ENCODE results near the gene OLFML3. TPM values are rescaled to one million over a fixed set of nuclear protein-coding genes. Genes with fewer than 3 reads are reported as not detected.

The OLFML3 gene
- total and polyA plus RNA-seq, 2 of the 13 experiments (the other 11 are each of a cell fraction or from before 2014, with no cell fraction given) = 2.0 to 5.1 TPM

GRCh38 chr1:113981962-113982931, 3.0 kb downstream of the OLFML3 start (continued):
- TF ChIP-seq ARID5B (CRISPR knock-in tag; IDR thresholded peaks at IDR 0.05) (peak; percentile 74), BHLHE40 (IDR thresholded peaks at IDR 0.05; ENCODE audit: low read length) (no peak), ZNF230 (CRISPR knock-in tag; IDR thresholded peaks at IDR 0.05) (no peak), ZFYVE20 (CRISPR knock-in tag; IDR thresholded peaks at IDR 0.05; ENCODE audit: borderline replicate concordance, low read depth) (no peak), ZNF629 (CRISPR knock-in tag; conservative IDR thresholded peaks at IDR 0.05) (no peak), DZIP1 (CRISPR knock-in tag; IDR thresholded peaks at IDR 0.05) (no peak), ZIK1 (CRISPR knock-in tag; IDR thresholded peaks at IDR 0.05; ENCODE audit: borderline replicate concordance, low read depth) (no peak), DPF2 (CRISPR knock-in tag; IDR thresholded peaks at IDR 0.05; ENCODE audit: borderline replicate concordance, low read depth) (peak; percentile 57; the same call in 1 of the 2 replicates), ZNF451 (CRISPR knock-in tag; IDR thresholded peaks at IDR 0.05) (no peak), ZNF343 (CRISPR knock-in tag; IDR thresholded peaks at IDR 0.05) (no peak), NR1H2 (CRISPR knock-in tag; IDR thresholded peaks at IDR 0.05; ENCODE audit: borderline replicate concordance, low read depth) (no peak), KDM5A (IDR thresholded peaks at IDR 0.05; ENCODE audit: borderline replicate concordance, low read length) (no peak), FUBP1 (CRISPR knock-in tag; IDR thresholded peaks at IDR 0.05; ENCODE audit: borderline replicate concordance) (no peak), ZNF562 (CRISPR knock-in tag; IDR thresholded peaks at IDR 0.05; ENCODE audit: borderline replicate concordance) (no peak)
- TF ChIP-seq, protein P1, sequence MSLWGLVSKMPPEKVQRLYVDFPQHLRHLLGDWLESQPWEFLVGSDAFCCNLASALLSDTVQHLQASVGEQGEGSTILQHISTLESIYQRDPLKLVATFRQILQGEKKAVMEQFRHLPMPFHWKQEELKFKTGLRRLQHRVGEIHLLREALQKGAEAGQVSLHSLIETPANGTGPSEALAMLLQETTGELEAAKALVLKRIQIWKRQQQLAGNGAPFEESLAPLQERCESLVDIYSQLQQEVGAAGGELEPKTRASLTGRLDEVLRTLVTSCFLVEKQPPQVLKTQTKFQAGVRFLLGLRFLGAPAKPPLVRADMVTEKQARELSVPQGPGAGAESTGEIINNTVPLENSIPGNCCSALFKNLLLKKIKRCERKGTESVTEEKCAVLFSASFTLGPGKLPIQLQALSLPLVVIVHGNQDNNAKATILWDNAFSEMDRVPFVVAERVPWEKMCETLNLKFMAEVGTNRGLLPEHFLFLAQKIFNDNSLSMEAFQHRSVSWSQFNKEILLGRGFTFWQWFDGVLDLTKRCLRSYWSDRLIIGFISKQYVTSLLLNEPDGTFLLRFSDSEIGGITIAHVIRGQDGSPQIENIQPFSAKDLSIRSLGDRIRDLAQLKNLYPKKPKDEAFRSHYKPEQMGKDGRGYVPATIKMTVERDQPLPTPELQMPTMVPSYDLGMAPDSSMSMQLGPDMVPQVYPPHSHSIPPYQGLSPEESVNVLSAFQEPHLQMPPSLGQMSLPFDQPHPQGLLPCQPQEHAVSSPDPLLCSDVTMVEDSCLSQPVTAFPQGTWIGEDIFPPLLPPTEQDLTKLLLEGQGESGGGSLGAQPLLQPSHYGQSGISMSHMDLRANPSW (CRISPR knock-in tag; IDR thresholded peaks at IDR 0.05; ENCODE audit: borderline replicate concordance) = no peak

Measured in HepG2 (cell line).